ENCODE measurements around the gene SLC38A9. TPM values are rescaled to one million over a fixed set of nuclear protein-coding genes. Genes with fewer than 3 reads are reported as not detected.

Gene SLC38A9
- total RNA-seq, 1 donor from 2014 or later = 49.9 TPM

GRCh38 chr5:55634866-55635265 lies 77.3 kb downstream of the SLC38A9 start:
- no peak overlapping the region for H3K27ac Mint-ChIP-seq
- no peaks in the 10 kb centered on the region for H3K27me3 Mint-ChIP-seq
- no peak overlapping the region for H3K4me3 Mint-ChIP-seq (ENCODE audit: low read depth)
- no peak for TF ChIP-seq CTCF (IDR thresholded peaks at IDR 0.05; ENCODE audit: unreplicated experiment)
- no peaks in the 10 kb centered on the region for H3K9me3 Mint-ChIP-seq (ENCODE audit: low read depth)
- DNase-seq (ENCODE audit: low spot score, unreplicated experiment) = no peak
- peaks cover 11% of the 10 kb centered on the region for H3K36me3 Mint-ChIP-seq (ENCODE audit: insufficient read depth)
- H3K4me1 Mint-ChIP-seq (ENCODE audit: low read depth) = peaks cover 21% of the 10 kb centered on the region

- no peak for DNase-seq (ENCODE audit: low spot score, unreplicated experiment)
- Mint-ChIP-seq H3K27ac (no peak overlapping the region), H3K4me1 (ENCODE audit: low read depth) (peaks cover 21% of the 10 kb centered on the region), H3K27me3 (no peaks in the 10 kb centered on the region), H3K36me3 (ENCODE audit: insufficient read depth) (peaks cover 12% of the 10 kb centered on the region), H3K4me3 (ENCODE audit: low read depth) (no peak overlapping the region), H3K9me3 (ENCODE audit: low read depth) (no peaks in the 10 kb centered on the region)
- no peak for TF ChIP-seq CTCF (IDR thresholded peaks at IDR 0.05; ENCODE audit: unreplicated experiment)
Observed at GRCh38 chr5:55634209-55634805, 77.8 kb downstream of the SLC38A9 start.

GRCh38 chr5:55633574-55634208 lies 78.4 kb downstream of the SLC38A9 start:
- no peak for TF ChIP-seq CTCF (IDR thresholded peaks at IDR 0.05; ENCODE audit: unreplicated experiment)
- DNase-seq (ENCODE audit: low spot score, unreplicated experiment) = no peak
- Mint-ChIP-seq H3K27me3 (no peaks in the 10 kb centered on the region), H3K27ac (no peak overlapping the region), H3K9me3 (ENCODE audit: low read depth) (no peaks in the 10 kb centered on the region), H3K36me3 (ENCODE audit: insufficient read depth) (peaks cover 11% of the 10 kb centered on the region), H3K4me1 (ENCODE audit: low read depth) (peaks cover 21% of the 10 kb centered on the region), H3K4me3 (ENCODE audit: low read depth) (no peak overlapping the region)

- no peaks in the 10 kb centered on the region for H3K9me3 Mint-ChIP-seq (ENCODE audit: low read depth)
- H3K4me1 Mint-ChIP-seq (ENCODE audit: low read depth) = peaks cover 4% of the 10 kb centered on the region
- H3K27me3 Mint-ChIP-seq = no peaks in the 10 kb centered on the region
- no peak for TF ChIP-seq CTCF (IDR thresholded peaks at IDR 0.05; ENCODE audit: unreplicated experiment)
- H3K36me3 Mint-ChIP-seq (ENCODE audit: insufficient read depth) = peaks cover 8% of the 10 kb centered on the region
- H3K4me3 Mint-ChIP-seq (ENCODE audit: low read depth) = no peak overlapping the region
- no peak overlapping the region for H3K27ac Mint-ChIP-seq
- DNase-seq (ENCODE audit: low spot score, unreplicated experiment) = no peak
Observed at GRCh38 chr5:55629815-55630214, 82.3 kb downstream of the SLC38A9 start.

GRCh38 chr5:55626790-55627189 lies 85.3 kb downstream of the SLC38A9 start:
- H3K36me3 Mint-ChIP-seq (ENCODE audit: insufficient read depth) = peaks cover 5% of the 10 kb centered on the region
- no peaks in the 10 kb centered on the region for H3K27me3 Mint-ChIP-seq
- H3K27ac Mint-ChIP-seq = no peak overlapping the region
- no peak for DNase-seq (ENCODE audit: low spot score, unreplicated experiment)
- no peaks in the 10 kb centered on the region for H3K9me3 Mint-ChIP-seq (ENCODE audit: low read depth)
- peaks cover 2% of the 10 kb centered on the region for H3K4me1 Mint-ChIP-seq (ENCODE audit: low read depth)
- H3K4me3 Mint-ChIP-seq (ENCODE audit: low read depth) = no peak overlapping the region
- no peak for TF ChIP-seq CTCF (IDR thresholded peaks at IDR 0.05; ENCODE audit: unreplicated experiment)
